Astrocyte (in vitro differentiated cells and primary cell): Measurements from ENCODE around the gene BRS3.

Source experiments
- EZH2 ChIP-seq: IDR thresholded peaks from 2 replicates; pipeline ENCODE4 v1.6.1; 2012; ENCODE audit warnings: mild to moderate bottlenecking, low read length, inconsistent platforms; ENCODE audit not compliant: insufficient read depth
- TF ChIP-seq, protein P1 (sequence below): IDR thresholded peaks from 2 replicates; pipeline ENCODE4 v1.5.1; 2011; ENCODE audit warnings: low read depth, mild to moderate bottlenecking, inconsistent platforms, low read length, moderate library complexity; ENCODE audit not compliant: insufficient read depth

GRCh38 chrX:136529795-136530194 lies 42.0 kb downstream of the BRS3 start:
- TF ChIP-seq, protein P1, sequence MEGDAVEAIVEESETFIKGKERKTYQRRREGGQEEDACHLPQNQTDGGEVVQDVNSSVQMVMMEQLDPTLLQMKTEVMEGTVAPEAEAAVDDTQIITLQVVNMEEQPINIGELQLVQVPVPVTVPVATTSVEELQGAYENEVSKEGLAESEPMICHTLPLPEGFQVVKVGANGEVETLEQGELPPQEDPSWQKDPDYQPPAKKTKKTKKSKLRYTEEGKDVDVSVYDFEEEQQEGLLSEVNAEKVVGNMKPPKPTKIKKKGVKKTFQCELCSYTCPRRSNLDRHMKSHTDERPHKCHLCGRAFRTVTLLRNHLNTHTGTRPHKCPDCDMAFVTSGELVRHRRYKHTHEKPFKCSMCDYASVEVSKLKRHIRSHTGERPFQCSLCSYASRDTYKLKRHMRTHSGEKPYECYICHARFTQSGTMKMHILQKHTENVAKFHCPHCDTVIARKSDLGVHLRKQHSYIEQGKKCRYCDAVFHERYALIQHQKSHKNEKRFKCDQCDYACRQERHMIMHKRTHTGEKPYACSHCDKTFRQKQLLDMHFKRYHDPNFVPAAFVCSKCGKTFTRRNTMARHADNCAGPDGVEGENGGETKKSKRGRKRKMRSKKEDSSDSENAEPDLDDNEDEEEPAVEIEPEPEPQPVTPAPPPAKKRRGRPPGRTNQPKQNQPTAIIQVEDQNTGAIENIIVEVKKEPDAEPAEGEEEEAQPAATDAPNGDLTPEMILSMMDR = no peak
- TF ChIP-seq EZH2 = no peak
